ENCODE results near the gene GTF2IRD2. TPM values are rescaled to one million over a fixed set of nuclear protein-coding genes. Genes with fewer than 3 reads are reported as not detected.
"Not testable (repeated sequence)": the region's sequence is repeated elsewhere in the genome, so short reads cannot be mapped to it uniquely, and the experiment has no call there.

The GTF2IRD2 gene
- total RNA-seq, 2 experiments from 2014 or later, result 6.6 to 8.6 TPM

DNA sequence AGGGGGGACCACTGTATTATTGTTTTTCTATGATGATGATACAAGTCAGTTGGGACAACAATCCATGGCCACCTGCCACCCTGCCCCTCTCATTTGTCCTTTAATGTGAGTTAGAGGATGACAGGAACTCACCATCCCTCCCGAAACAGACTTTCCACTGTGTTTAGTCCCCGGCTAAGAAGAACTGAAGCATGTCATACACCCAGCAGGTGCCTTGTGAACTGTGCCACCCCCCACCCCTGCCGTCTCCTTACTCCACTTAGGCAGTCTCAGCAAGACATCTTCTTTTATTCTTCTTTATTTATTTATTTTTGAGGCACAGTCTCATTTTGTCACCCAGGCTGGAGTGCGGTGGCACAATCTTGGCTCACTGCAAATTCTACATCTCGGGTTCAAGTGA, 30.1 kb downstream of the GTF2IRD2 start:
- CTCF ChIA-PET; H3K27me3 Mint-ChIP-seq; POLR2A ChIA-PET; H3K4me3 Mint-ChIP-seq; H3K4me1 Mint-ChIP-seq; H3K27ac Mint-ChIP-seq; DNase-seq; H3K36me3 Mint-ChIP-seq (ENCODE audit: low read depth); H3K9me3 Mint-ChIP-seq: not testable (repeated sequence)

DNA sequence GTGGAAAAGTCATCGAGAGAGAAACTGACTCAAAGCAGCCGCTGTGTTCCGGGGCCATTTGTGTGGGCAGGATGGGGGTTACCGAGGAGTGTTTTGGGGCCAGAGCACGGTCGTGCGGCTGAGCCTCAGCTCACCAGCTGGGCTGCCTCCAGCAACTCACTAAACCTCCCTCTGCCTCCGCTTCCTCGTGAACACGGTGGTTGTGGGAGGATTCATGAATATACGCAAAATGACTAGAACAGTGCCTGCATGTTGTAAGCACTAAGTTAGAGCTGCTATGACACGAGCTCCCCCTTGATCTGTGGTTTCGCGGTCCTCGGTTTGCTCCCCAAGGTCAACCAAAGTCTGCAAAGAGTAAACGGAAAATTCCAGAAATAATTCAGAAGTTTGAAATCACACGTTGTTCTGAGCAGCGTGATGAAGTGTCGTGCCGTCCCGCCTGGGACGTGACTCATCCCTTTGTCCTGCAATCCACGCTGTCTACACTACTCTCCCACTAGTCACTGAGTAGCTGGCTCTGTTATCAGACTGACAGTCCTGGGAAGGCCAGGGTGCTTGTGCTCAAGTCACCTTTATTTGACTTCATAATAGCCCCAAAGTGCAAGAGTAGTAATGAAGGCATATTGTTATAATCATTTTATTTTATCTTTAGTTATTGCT, 31.1 kb downstream of the GTF2IRD2 start:
- H3K27me3 Mint-ChIP-seq; POLR2A ChIA-PET; DNase-seq; H3K36me3 Mint-ChIP-seq (ENCODE audit: low read depth); CTCF ChIA-PET; H3K27ac Mint-ChIP-seq; H3K4me1 Mint-ChIP-seq; H3K4me3 Mint-ChIP-seq; H3K9me3 Mint-ChIP-seq: not testable (repeated sequence)

DNA sequence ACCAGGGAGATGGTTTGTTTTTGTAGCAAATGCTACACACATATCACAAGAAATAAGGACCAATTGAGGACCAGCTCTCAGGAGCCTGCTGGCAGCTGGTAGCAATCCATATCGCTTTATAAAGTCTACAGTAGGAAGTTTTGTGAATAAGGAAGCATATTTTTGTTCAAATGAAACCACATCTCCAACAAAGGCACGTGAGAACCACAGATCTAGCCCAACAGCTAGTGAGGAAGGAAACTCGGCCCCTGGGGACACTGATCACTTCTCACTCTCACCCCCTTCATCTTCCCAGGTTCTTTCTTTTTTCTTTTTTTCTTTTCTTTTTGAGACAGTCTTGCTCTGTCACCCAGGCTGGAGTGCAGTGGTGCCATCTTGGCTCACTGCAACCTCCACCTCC, 35.5 kb downstream of the GTF2IRD2 start:
- CTCF ChIA-PET; H3K4me3 Mint-ChIP-seq; H3K36me3 Mint-ChIP-seq (ENCODE audit: low read depth); H3K27ac Mint-ChIP-seq; H3K9me3 Mint-ChIP-seq; H3K27me3 Mint-ChIP-seq; DNase-seq; H3K4me1 Mint-ChIP-seq; POLR2A ChIA-PET: not testable (repeated sequence)

GRCh38 chr7:74798644-74799043, 52.8 kb downstream of the GTF2IRD2 start:
- CTCF ChIA-PET; H3K4me3 Mint-ChIP-seq; H3K27ac Mint-ChIP-seq; DNase-seq; POLR2A ChIA-PET; H3K9me3 Mint-ChIP-seq; H3K27me3 Mint-ChIP-seq; H3K36me3 Mint-ChIP-seq (ENCODE audit: low read depth); H3K4me1 Mint-ChIP-seq: not testable (repeated sequence)

GRCh38 chr7:74797848-74798622, 53.4 kb downstream of the GTF2IRD2 start:
- DNase-seq, result not testable (repeated sequence)

GRCh38 chr7:74789200-74789736, 62.1 kb downstream of the GTF2IRD2 start:
- H3K27ac Mint-ChIP-seq; H3K36me3 Mint-ChIP-seq (ENCODE audit: low read depth); DNase-seq; H3K4me1 Mint-ChIP-seq; POLR2A ChIA-PET; CTCF ChIA-PET; H3K4me3 Mint-ChIP-seq; H3K27me3 Mint-ChIP-seq; H3K9me3 Mint-ChIP-seq: not testable (repeated sequence)

More at GRCh38 chr7:74797848-74798622, 53.4 kb downstream of the GTF2IRD2 start:
- H3K4me1 Mint-ChIP-seq; H3K4me3 Mint-ChIP-seq; H3K27ac Mint-ChIP-seq; H3K27me3 Mint-ChIP-seq; POLR2A ChIA-PET; H3K9me3 Mint-ChIP-seq; CTCF ChIA-PET; H3K36me3 Mint-ChIP-seq (ENCODE audit: low read depth): not testable (repeated sequence)

DNA sequence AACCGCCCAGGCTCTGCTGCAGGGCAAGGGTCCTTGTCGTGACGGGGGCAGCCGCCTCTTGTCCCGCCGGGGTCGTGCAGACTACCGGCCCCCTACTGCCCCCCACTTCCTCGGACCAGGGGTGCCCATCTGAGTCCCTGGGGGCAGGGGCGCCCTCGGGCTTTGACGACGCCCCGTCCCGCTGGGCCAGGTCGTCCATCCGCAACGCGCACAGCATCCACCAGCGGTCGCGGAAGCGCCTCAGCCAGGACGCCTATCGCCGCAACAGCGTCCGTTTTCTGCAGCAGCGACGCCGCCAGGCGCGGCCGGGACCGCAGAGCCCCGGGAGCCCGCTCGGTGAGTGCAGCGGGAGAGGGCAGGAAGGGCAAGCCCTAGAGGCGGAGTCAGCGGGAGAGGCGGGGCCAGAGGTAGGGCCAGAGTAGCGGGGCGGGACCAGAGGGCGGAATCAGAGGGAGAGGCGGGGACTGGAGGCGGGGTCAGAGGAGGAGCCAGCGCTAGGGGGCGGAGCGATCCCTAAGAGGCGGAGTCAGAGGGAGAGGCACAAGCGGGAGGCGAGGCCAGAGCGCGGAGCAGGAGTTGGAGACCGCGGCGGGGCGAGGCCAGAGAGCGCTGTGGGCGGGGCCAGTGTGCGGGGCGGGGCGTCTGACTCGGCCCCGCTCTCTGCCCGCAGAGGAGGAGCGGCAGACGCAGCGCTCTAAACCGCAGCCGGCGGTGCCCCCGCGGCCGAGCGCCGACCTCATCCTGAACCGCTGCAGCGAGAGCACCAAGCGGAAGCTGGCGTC, 62.8 kb downstream of the GTF2IRD2 start:
- H3K36me3 Mint-ChIP-seq (ENCODE audit: low read depth); H3K4me1 Mint-ChIP-seq; H3K27me3 Mint-ChIP-seq; POLR2A ChIA-PET; H3K4me3 Mint-ChIP-seq; CTCF ChIA-PET; H3K27ac Mint-ChIP-seq; H3K9me3 Mint-ChIP-seq: not testable (repeated sequence)
- peak; percentile 96 for DNase-seq

GRCh38 chr7:74783595-74783994, 67.8 kb downstream of the GTF2IRD2 start:
- H3K9me3 Mint-ChIP-seq; DNase-seq; H3K4me1 Mint-ChIP-seq; POLR2A ChIA-PET; H3K4me3 Mint-ChIP-seq; CTCF ChIA-PET; H3K27me3 Mint-ChIP-seq; H3K27ac Mint-ChIP-seq; H3K36me3 Mint-ChIP-seq (ENCODE audit: low read depth): not testable (repeated sequence)

DNA sequence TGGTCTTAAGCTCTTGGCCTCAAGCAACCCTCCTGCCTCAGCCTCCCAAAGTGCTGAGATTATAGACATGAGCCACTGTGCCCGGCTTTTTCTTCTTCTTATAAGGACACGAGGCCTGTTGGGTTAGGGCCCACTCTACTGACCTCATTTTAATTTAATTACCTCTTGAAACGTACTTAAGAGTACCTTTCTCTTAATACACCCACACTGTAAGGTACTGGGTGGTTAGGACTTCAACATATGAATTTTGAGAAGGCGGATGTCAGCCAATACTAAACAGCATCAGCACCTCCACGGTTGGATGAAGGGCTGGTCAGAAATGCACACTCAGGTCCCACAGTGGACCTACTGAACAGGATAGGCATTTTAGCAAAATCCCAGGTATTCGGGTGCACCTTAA, 69.7 kb downstream of the GTF2IRD2 start:
- not testable (repeated sequence) for H3K4me1 Mint-ChIP-seq

GRCh38 chr7:74779053-74779452, 72.4 kb downstream of the GTF2IRD2 start:
- H3K27ac Mint-ChIP-seq; H3K4me3 Mint-ChIP-seq; POLR2A ChIA-PET; H3K36me3 Mint-ChIP-seq (ENCODE audit: low read depth); H3K4me1 Mint-ChIP-seq; CTCF ChIA-PET; H3K27me3 Mint-ChIP-seq; H3K9me3 Mint-ChIP-seq; DNase-seq: not testable (repeated sequence)

More for the DNA sequence above, 69.7 kb downstream of the GTF2IRD2 start:
- DNase-seq; H3K27ac Mint-ChIP-seq; CTCF ChIA-PET; H3K27me3 Mint-ChIP-seq; H3K36me3 Mint-ChIP-seq (ENCODE audit: low read depth); H3K9me3 Mint-ChIP-seq; H3K4me3 Mint-ChIP-seq; POLR2A ChIA-PET: not testable (repeated sequence)

GRCh38 chr7:74775111-74775510, 76.3 kb downstream of the GTF2IRD2 start:
- H3K4me3 Mint-ChIP-seq; CTCF ChIA-PET; H3K27me3 Mint-ChIP-seq; H3K4me1 Mint-ChIP-seq; H3K27ac Mint-ChIP-seq; H3K36me3 Mint-ChIP-seq (ENCODE audit: low read depth); H3K9me3 Mint-ChIP-seq; POLR2A ChIA-PET; DNase-seq: not testable (repeated sequence)

DNA sequence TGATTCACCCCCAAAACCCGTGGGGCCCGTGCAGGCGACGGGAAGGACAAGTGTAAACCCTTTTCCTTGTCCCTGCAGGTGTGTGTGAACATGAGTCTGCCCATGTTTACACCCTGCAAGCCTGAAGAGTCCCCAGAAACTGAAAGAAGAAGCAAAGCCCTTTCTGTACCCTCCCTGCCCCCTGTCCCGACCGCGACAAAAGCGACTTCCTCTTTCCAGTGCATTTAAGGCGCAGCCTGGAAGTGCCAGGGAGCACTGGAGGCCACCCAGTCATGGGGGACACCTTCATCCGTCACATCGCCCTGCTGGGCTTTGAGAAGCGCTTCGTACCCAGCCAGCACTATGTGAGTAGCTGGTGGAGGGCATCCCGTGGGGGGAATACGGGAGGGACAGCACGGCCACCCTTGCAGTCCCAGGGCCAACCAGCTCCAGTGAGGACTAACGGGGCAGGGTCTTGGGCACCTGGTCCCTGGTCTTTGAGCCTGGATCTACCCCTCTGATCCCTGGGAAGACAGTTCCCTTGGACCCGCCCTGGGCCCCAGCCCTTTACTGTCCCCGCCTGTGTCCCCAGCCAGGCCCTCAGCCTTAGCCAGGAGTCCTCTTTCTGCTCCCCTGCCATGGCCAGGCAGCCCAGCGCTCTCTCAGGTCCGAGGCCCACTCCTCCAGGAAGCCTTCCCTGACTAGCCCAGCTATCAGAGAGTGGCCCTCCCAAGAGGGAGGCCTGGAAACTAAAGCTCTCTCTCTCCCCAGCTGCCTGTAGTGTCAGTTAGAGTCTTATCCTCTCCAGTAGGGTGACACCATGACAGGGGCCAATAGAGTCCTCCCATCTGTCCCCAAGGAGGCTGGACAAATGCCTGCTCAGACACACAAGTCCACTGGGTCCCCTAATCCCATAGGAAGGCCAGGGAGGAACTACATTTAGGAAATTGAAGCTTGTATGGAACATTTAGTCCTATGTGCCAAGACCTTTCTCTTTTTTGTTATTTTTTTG, 77.3 kb downstream of the GTF2IRD2 start, which contains the start of gene NCF1:
Gene NCF1 (plus strand): TSS at position 252 of the 991 bp plus-strand sequence. CDS start 21 bp downstream, at position 273.
- POLR2A ChIA-PET, CTCF ChIA-PET, H3K27ac Mint-ChIP-seq: not testable (repeated sequence)

DNA sequence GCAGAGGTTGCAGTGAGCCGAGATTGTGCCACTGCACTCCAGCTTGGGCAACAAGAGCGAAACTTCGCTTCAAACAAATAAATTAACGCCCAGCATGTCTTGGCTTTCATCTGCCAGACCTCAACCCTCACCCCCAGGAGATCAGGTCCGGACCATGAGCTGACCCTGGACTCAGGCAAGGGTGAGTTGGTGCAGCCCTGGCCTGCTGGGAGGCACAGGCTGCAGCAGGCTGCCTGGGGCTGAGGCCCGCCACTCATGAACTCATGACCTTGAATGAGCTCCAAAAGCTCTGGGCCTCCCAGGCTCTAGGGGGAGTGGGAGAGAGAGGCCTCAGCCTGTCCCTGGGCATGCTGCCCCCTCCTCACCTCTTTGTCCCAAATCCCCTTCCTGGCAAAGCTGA, 79.3 kb downstream of the GTF2IRD2 start:
- H3K27me3 Mint-ChIP-seq; DNase-seq; H3K27ac Mint-ChIP-seq; H3K4me1 Mint-ChIP-seq; POLR2A ChIA-PET; H3K36me3 Mint-ChIP-seq (ENCODE audit: low read depth); CTCF ChIA-PET; H3K9me3 Mint-ChIP-seq; H3K4me3 Mint-ChIP-seq: not testable (repeated sequence)

More for the DNA sequence above, 77.3 kb downstream of the GTF2IRD2 start, which contains the start of gene NCF1:
- DNase-seq; H3K4me1 Mint-ChIP-seq; H3K27me3 Mint-ChIP-seq; H3K9me3 Mint-ChIP-seq; H3K36me3 Mint-ChIP-seq (ENCODE audit: low read depth); H3K4me3 Mint-ChIP-seq: not testable (repeated sequence)
